HCT116 (cell line): ENCODE data around the gene LTBR. TPM values are rescaled to one million over a fixed set of nuclear protein-coding genes. Genes with fewer than 3 reads are reported as not detected.

Experiments
- ATAC-seq: fragments of 200-7000 bp; cut with Tn5 transposase; 2 replicates; pipeline ENCODE4 v1.9.1; 2020; ENCODE audit warnings: mild to moderate bottlenecking, moderate library complexity
- BruUV-seq: library from RNA; stranded (reverse); fragments of 400-500 nt; replicated peaks from 2 replicates; lab custom pipeline; 2021; lab: Mats Ljungman, UMichigan
- CTCF ChIA-PET: fragments of 300-600 bp; sonication (Branson Sonifier 250); formaldehyde crosslinking; loops from one replicate; lab custom pipeline; 2021; ENCODE audit warnings: antibody characterized with exemption; lab: Charles Lee
- POLR2A ChIA-PET: fragments of 300-600, 350-600 bp; sonication (Branson Sonifier 250); formaldehyde crosslinking; loops from one replicate; lab custom pipeline; 2021; ENCODE audit warnings: antibody characterized with exemption; lab: Charles Lee
- RAD21 ChIA-PET, 2 experiments: fragments of 300-600 bp; sonication (Branson Sonifier 250); formaldehyde crosslinking; loops; one replicate each; lab custom pipeline; 2023; ENCODE audit warnings: low total read pairs in 2 of 2; ENCODE audit not compliant: uncharacterized antibody in 2 of 2, unreplicated experiment in 2 of 2, low non-redundant PET in 1 of 2; lab: Charles Lee
- DNase-seq: peaks from one replicate; pipeline ENCODE4 v3.0.0-alpha.2; 2010; ENCODE audit warnings: low read depth, low spot score
- H2AFZ ChIP-seq: fragments of 200-600 bp; shearing (Covaris generic), sonication (generic); 2 replicates; pipeline ENCODE4 v1.6.1; 2017; ENCODE audit warnings: low read depth, mixed run types, mixed read lengths, antibody characterized with exemption, low read length; ENCODE audit not compliant: poor library complexity, severe bottlenecking
- H3K27ac ChIP-seq: 2 replicates; pipeline ENCODE4 v1.5.1; 2012; ENCODE audit warnings: low read depth, low read length
- H3K27me3 ChIP-seq: fragments of 200-600 bp; sonication (generic); 2 replicates; pipeline ENCODE4 v1.6.1; 2016; ENCODE audit warnings: mixed run types, low read length, mixed read lengths; ENCODE audit not compliant: insufficient read depth
- H3K36me3 ChIP-seq, 2 experiments: fragments of 200-500 bp in 1 of 2; fragments of 200-600 bp in 1 of 2; sonication (Bioruptor generic) in 1 of 2; sonication (generic) in 1 of 2; 2 replicates each; pipeline versions ENCODE4 v1.5.1 to v1.6.1; 2014 to 2016; ENCODE audit warnings: low read length in 2 of 2, inconsistent platforms in 1 of 2, mixed read lengths in 1 of 2, mixed run types in 1 of 2; ENCODE audit not compliant: insufficient read depth in 2 of 2, control insufficient read depth in 1 of 2
- H3K4me1 ChIP-seq, 2 experiments: fragments of 200-600 bp in 1 of 2; sonication (generic) in 1 of 2; 2 replicates each; pipeline versions ENCODE4 v1.5.1 to v1.6.1; 2012 to 2017; ENCODE audit warnings: low read length in 2 of 2, inconsistent platforms in 1 of 2, mild to moderate bottlenecking in 1 of 2, mixed read lengths in 1 of 2, mixed run types in 1 of 2, moderate library complexity in 1 of 2; ENCODE audit not compliant: insufficient read depth in 2 of 2, control insufficient read depth in 1 of 2
- H3K4me2 ChIP-seq: fragments of 200-600 bp; sonication (generic); 2 replicates; pipeline ENCODE4 v1.6.1; 2017; ENCODE audit warnings: mixed run types, low read length, mixed read lengths
- H3K4me3 ChIP-seq, 2 experiments: fragments of 200-600 bp in 1 of 2; sonication (generic) in 1 of 2; replicated peaks in 1 of 2; 2 replicates each; pipeline ENCODE4 v1.5.1; 2011 to 2016; ENCODE audit warnings: low read length in 2 of 2, control low read depth in 1 of 2, low read depth in 1 of 2, mild to moderate bottlenecking in 1 of 2, mixed read lengths in 1 of 2, mixed run types in 1 of 2
- H3K79me2 ChIP-seq: fragments of 200-600 bp; sonication (generic); 2 replicates; pipeline ENCODE4 v1.6.1; 2017; ENCODE audit warnings: mild to moderate bottlenecking, mixed run types, low read length, moderate library complexity, mixed read lengths; ENCODE audit not compliant: insufficient read depth
- H3K9ac ChIP-seq: fragments of 200-600 bp; sonication (generic); 2 replicates; pipeline ENCODE4 v1.6.1; 2016; ENCODE audit warnings: low read length, mixed read lengths
- H3K9me2 ChIP-seq: fragments of 200-600 bp; sonication (generic), shearing (Covaris generic); 2 replicates; pipeline ENCODE4 v1.6.1; 2017; ENCODE audit warnings: mixed run types, mild to moderate bottlenecking, moderate library complexity; ENCODE audit not compliant: insufficient read depth
- H3K9me3 ChIP-seq, 2 experiments: fragments of 200-500 bp in 1 of 2; fragments of 200-600 bp in 1 of 2; sonication (Bioruptor generic) in 1 of 2; sonication (generic) in 1 of 2; 2 replicates each; pipeline ENCODE4 v1.6.1; 2014 to 2017; ENCODE audit warnings: low read length in 2 of 2, mixed read lengths in 2 of 2, inconsistent platforms in 1 of 2, low read depth in 1 of 2, mild to moderate bottlenecking in 1 of 2, mixed run types in 1 of 2, moderate library complexity in 1 of 2; ENCODE audit not compliant: control insufficient read depth in 1 of 2, insufficient read depth in 1 of 2
- H4K20me1 ChIP-seq: fragments of 200-600 bp; sonication (generic), shearing (Covaris generic); 2 replicates; pipeline ENCODE4 v1.6.1; 2017; ENCODE audit warnings: mixed run types, mild to moderate bottlenecking, moderate library complexity; ENCODE audit not compliant: insufficient read depth
- RAD21 ChIP-seq: IDR thresholded peaks from 2 replicates; pipeline ENCODE4 v1.6.1; 2012; ENCODE audit warnings: low read depth, mild to moderate bottlenecking
- intact Hi-C: fragments of 100-400 bp; cut with micrococcal nuclease; formaldehyde crosslinking; loops from 2 replicates; pipeline ENCODE4 v1.10.0; 2022
- total RNA-seq: library from RNA; stranded (reverse); gene quantifications from one replicate; pipeline ENCODE4 v1.2.1, GENCODE V29; 2021; ENCODE audit not compliant: unreplicated experiment
- TF ChIP-seq, protein P1 (sequence below), 3 experiments: fragments of 200-600 bp in 1 of 3; sonication (generic) in 1 of 3; IDR thresholded peaks in 2 of 3; conservative IDR thresholded peaks in 1 of 3; 2 replicates each; pipeline ENCODE4 v1.5.1; 2012 to 2017; ENCODE audit warnings: low read depth in 2 of 3, low read length in 2 of 3, antibody characterized with exemption in 1 of 3, borderline replicate concordance in 1 of 3, control low read depth in 1 of 3, mild to moderate bottlenecking in 1 of 3, mixed read lengths in 1 of 3, mixed run types in 1 of 3, moderate library complexity in 1 of 3; ENCODE audit not compliant: insufficient read depth in 1 of 3
- TF ChIP-seq, protein P2 (sequence below): IDR thresholded peaks from 2 replicates; pipeline ENCODE4 v1.6.1; 2012

Gene LTBR
- total RNA-seq, 1 experiment from 2014 or later, result 128 TPM

DNA sequence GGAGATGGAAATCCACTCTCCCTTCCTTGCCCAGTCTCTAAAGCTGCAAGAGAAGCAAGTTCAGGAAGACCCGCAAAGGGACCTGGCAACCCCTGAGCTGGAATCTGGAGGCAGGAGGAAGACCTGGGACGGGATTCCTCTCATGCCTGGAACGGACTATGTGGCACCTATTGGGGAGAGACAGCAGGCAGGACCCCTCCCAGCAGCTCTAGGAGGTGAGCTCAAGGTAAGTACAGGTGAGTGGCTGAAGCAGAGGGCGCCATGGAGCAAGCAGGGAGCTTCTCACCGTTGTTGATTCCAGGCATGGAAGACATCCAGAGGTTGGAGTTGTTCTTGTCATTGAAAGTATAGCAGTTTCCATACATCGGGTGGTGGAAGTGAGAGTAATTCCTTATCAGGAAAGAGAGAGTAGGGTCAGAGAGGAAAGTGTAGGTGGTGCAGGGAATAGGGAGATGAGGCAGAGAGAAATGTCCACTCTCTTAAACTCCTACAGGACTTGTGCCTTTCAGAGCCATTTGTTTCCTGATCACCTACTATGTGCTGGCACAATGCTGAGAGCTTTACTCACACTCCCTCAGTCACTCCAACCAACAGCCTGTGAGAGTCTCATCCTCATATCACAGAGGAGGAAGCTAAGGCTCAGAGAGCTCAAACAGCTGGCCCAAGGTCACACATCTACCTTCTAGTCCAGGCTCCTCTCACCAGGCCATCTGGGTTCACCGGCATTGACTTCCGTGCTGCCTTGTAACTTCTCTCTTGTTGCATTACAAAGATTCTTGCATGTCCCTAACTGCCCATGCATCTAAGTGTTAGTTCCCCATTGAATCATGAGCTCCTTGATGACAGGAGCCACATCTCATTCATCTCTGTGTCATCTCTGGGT, 28.2 kb upstream of the LTBR start:
- ChIA-PET POLR2A (interaction anchor here (0.6 to 1.7 kb wide), 4 partner anchors 9 to 19 kb away, joined by 3 to 8 read pairs (median 6); partner anchors contain the start of gene TNFRSF1A), RAD21 (interaction anchor here in 1 of 2 experiments (0.7 to 0.8 kb wide), 2 partner anchors 20 to 29 kb away, joined by 3 read pairs; partner anchors contain the start of gene SCNN1A), CTCF (interaction anchor here (0.6 to 1.4 kb wide), 8 partner anchors 10 to 182 kb away, joined by 3 to 9 read pairs (median 3); partner anchors contain the start of gene TNFRSF1A)
- peaks cover 4 to 15% of the 10 kb centered on the region in 2 experiments; a peak in 3 of 4 replicates for H3K4me1 ChIP-seq
- no peaks in the 10 kb centered on the region for H3K9me2 ChIP-seq
- H3K79me2 ChIP-seq, result no peaks in the 10 kb centered on the region
- DNase-seq (no peak), ATAC-seq (peak; percentile 85)
- TF ChIP-seq, protein P1, sequence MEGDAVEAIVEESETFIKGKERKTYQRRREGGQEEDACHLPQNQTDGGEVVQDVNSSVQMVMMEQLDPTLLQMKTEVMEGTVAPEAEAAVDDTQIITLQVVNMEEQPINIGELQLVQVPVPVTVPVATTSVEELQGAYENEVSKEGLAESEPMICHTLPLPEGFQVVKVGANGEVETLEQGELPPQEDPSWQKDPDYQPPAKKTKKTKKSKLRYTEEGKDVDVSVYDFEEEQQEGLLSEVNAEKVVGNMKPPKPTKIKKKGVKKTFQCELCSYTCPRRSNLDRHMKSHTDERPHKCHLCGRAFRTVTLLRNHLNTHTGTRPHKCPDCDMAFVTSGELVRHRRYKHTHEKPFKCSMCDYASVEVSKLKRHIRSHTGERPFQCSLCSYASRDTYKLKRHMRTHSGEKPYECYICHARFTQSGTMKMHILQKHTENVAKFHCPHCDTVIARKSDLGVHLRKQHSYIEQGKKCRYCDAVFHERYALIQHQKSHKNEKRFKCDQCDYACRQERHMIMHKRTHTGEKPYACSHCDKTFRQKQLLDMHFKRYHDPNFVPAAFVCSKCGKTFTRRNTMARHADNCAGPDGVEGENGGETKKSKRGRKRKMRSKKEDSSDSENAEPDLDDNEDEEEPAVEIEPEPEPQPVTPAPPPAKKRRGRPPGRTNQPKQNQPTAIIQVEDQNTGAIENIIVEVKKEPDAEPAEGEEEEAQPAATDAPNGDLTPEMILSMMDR (IDR thresholded peaks at IDR 0.05 in 2 of 3, conservative IDR thresholded peaks at IDR 0.05 in 1 of 3; ENCODE audit: borderline replicate concordance in 1 of 3, insufficient read depth in 1 of 3, low read depth in 2 of 3, low read length in 2 of 3), result peak; percentile 11 to 48 (median 34); a peak in 3 of 6 replicates
- peak; percentile 45; the same call in 1 of the 2 replicates for TF ChIP-seq RAD21
- TF ChIP-seq, protein P2, sequence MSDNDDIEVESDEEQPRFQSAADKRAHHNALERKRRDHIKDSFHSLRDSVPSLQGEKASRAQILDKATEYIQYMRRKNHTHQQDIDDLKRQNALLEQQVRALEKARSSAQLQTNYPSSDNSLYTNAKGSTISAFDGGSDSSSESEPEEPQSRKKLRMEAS, result no peak
- H3K36me3 ChIP-seq, result peaks cover 5 to 19% of the 10 kb centered on the region in 2 experiments; a peak in 2 of 4 replicates
- no peak overlapping the region for H3K27ac ChIP-seq
- no peak overlapping the region for H3K4me2 ChIP-seq
- no peak overlapping the region for H3K9ac ChIP-seq
- no peaks in the 10 kb centered on the region for H3K9me3 ChIP-seq
- no peaks in the 10 kb centered on the region for H3K27me3 ChIP-seq
- no TSS peak for BruUV-seq
- intact Hi-C loops, result no loop called here
- no peak overlapping the region for H3K4me3 ChIP-seq
- H2AFZ ChIP-seq, result no peak overlapping the region
- no peaks in the 10 kb centered on the region for H4K20me1 ChIP-seq
